Measurements from ENCODE around the gene TAPT1. TPM values are rescaled to one million over a fixed set of nuclear protein-coding genes. Genes with fewer than 3 reads are reported as not detected.

Gene TAPT1
- total RNA-seq, 1 donor from 2014 or later = 72.8 TPM

GRCh38 chr4:16229604-16230003 is 3.3 kb upstream of the TAPT1 start:
- intact Hi-C loops (cut with DNase I) = no loop called here
- no peak overlapping the region for H3K27ac ChIP-seq
- DNase-seq (no peak), ATAC-seq (no peak)
- H3K9me3 ChIP-seq = no peaks in the 10 kb centered on the region
- peaks cover 20% of the 10 kb centered on the region for H3K4me1 ChIP-seq
- H3K36me3 ChIP-seq = no peaks in the 10 kb centered on the region
- TF ChIP-seq CTCF (IDR thresholded peaks at IDR 0.05) = no peak
- no peaks in the 10 kb centered on the region for H3K27me3 ChIP-seq (ENCODE audit: low read depth)
- H3K4me3 ChIP-seq = no peak overlapping the region

- Histone ChIP-seq H3K27ac (peak overlapping the region; percentile 94), H3K4me1 (peaks cover 38% of the 10 kb centered on the region), H3K9me3 (no peaks in the 10 kb centered on the region), H3K36me3 (no peaks in the 10 kb centered on the region), H3K27me3 (ENCODE audit: low read depth) (no peaks in the 10 kb centered on the region), H3K4me3 (peak overlapping the region; percentile 69)
- DNase-seq = peak; percentile 58
- TF ChIP-seq CTCF (IDR thresholded peaks at IDR 0.05) = no peak
- intact Hi-C loops (cut with DNase I) = no loop called here
- ATAC-seq = peak; percentile 3 to 27
Measured at GRCh38 chr4:16227462-16227868, 1.2 kb upstream of the TAPT1 start.

- no peaks in the 10 kb centered on the region for H3K9me3 ChIP-seq
- peak; percentile 57 to 69 for ATAC-seq
- TF ChIP-seq CTCF (IDR thresholded peaks at IDR 0.05) = no peak
- DNase-seq = peak; percentile 75
- H3K27me3 ChIP-seq (ENCODE audit: low read depth) = no peaks in the 10 kb centered on the region
- peak overlapping the region; percentile 94 for H3K27ac ChIP-seq
- intact Hi-C loops (cut with DNase I) = no loop called here
- H3K4me3 ChIP-seq = peak overlapping the region; percentile 69
- H3K36me3 ChIP-seq = no peaks in the 10 kb centered on the region
- H3K4me1 ChIP-seq = peaks cover 39% of the 10 kb centered on the region
Measured at GRCh38 chr4:16226816-16227461, 668 bp upstream of the TAPT1 start.

- DNase-seq (no peak), ATAC-seq (peak in 1 of 2 donors; percentile 31)
- H3K36me3 ChIP-seq = no peaks in the 10 kb centered on the region
- peaks cover 42% of the 10 kb centered on the region for H3K4me1 ChIP-seq
- H3K27ac ChIP-seq = peak overlapping the region; percentile 94
- TF ChIP-seq CTCF (IDR thresholded peaks at IDR 0.05) = peak; percentile 14
- intact Hi-C loops (cut with DNase I) = no loop called here
- peak overlapping the region; percentile 69 for H3K4me3 ChIP-seq
- no peaks in the 10 kb centered on the region for H3K9me3 ChIP-seq
- H3K27me3 ChIP-seq (ENCODE audit: low read depth) = no peaks in the 10 kb centered on the region
Measured at GRCh38 chr4:16225167-16225862, 956 bp downstream of the TAPT1 start.

GRCh38 chr4:16224264-16225166 is 1.8 kb downstream of the TAPT1 start:
- H3K36me3 ChIP-seq = no peaks in the 10 kb centered on the region
- H3K27ac ChIP-seq = peak overlapping the region; percentile 94
- no peak for TF ChIP-seq CTCF (IDR thresholded peaks at IDR 0.05)
- H3K4me1 ChIP-seq = peaks cover 42% of the 10 kb centered on the region
- no peaks in the 10 kb centered on the region for H3K9me3 ChIP-seq
- H3K4me3 ChIP-seq = peak overlapping the region; percentile 69
- DNase-seq = no peak
- ATAC-seq = peak in 1 of 2 donors; percentile 29
- intact Hi-C loops (cut with DNase I) = no loop called here
- no peaks in the 10 kb centered on the region for H3K27me3 ChIP-seq (ENCODE audit: low read depth)

Measured in lower lobe of right lung (tissue), 2 donors.